ENCODE results near the gene STX8.
A peak's percentile ranks its signal among the peaks of the same experiment; 100 is the strongest.
"Not testable (repeated sequence)": the region's sequence is repeated elsewhere in the genome, so short reads cannot be mapped to it uniquely, and the experiment has no call there.

STX8 gene

DNA sequence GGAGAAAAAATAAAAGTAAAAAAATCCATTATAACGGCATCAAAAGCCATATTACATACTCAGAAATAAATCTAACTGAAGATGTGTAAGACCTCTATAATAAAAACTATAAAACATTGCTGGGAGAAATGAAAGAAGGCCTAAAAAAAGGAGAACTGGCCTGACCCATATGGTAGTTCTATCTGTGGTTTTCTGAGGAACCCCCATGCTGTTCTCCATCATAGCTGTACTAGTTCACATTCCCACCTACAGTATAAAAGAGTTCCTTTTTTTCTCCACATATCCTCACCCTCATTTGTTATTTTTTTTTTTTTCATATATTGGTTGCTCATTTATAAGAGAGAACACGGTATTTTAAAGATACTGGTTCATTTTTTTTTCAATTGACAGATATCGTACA lies 191.8 kb downstream of the STX8 start:
- no peak for DNase-seq

DNA sequence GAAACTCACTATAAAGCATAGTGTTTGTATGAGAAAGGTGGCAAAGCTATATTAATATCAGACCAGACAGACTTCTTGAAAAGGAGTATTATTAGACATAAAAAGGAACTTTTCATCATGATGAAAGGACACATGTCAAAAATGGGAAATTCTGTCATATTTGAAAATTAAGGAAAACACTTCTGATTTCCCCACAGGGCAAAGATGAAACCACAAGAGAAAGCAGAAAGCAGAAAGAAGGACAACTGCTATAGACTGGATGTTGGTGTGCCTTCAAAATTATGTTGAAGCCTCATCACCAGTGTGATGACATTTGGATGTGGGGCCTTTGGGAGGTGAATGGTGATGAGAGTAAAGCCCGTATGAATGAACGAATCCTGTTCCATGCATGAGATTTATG lies 193.0 kb downstream of the STX8 start:
- DNase-seq: no peak

DNA sequence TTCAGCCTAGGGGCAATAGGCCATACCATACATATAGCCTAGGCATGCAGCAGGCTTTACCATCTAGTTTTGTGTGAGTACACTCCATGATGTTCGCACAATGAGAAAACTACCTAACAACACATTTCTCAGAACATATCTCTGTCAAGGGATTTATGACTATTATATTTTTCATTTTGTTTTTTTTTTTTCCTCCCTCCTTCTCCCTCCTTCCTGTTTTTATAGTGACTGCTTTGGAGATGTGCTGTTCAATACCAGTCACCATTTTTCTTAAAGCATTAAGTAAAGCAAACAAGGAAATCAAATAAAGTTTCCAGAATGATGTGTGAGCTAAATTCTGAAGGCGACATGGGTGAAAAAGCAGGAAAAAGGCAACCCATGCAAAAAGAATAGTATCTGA lies 194.6 kb downstream of the STX8 start:
- no peak for DNase-seq

DNA sequence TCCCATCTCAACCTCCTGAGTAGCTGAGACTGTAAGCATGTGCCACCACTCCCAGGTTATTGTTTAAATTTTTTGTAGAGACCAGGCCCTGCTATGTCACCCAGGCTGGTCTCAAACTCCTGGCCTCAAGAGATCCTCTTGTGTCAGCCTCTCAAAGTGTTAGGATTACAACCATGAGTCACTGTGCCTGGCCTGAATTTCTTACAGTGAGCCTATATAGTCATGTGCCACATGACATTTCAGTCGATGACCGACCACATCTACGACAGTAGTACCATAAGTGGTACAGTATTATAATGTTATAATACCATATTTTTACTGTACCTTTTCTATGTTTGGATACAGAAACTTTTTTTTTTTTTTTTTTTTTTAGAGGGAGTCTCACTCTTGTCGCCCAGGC lies 195.3 kb downstream of the STX8 start:
- no peak for DNase-seq

DNA sequence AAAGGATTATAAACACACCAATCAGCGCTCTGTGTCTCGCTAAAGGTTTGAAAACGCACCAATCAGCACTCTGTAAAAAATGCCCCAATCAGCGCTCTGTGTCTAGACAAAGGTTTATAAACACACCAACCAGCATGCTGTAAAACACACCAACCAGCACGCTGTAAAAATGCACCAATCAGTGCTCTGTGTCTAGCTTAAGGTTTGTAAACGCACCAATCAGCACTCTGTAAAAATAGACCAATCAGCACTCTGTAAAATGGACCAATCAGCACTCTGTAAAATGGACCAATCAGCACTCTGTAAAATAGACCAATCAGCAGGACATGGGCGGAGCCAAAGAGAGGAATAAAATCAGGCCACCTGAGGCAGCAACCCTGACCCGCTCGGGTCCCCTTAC lies 199.4 kb downstream of the STX8 start:
- DNase-seq: not testable (repeated sequence)

DNA sequence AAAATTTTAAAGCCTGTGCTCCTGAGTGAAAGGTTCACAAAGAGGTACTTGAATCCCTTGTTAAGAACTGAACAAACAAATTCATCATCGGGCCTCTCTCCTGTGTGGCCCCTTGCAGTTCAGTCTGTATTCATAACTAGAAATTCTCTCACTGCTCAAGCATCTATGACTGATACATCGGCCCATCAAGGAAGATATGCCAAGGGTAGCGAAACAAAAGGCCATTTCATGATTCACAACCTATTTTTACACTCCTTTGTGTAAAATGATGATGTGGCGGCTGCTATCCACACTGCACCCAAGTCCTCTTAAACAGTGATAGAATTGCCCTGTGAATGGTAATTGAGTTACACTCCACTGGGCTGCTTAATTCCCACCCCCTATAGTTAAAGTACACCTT lies 204.6 kb downstream of the STX8 start:
- peak; percentile 14 for DNase-seq

DNA sequence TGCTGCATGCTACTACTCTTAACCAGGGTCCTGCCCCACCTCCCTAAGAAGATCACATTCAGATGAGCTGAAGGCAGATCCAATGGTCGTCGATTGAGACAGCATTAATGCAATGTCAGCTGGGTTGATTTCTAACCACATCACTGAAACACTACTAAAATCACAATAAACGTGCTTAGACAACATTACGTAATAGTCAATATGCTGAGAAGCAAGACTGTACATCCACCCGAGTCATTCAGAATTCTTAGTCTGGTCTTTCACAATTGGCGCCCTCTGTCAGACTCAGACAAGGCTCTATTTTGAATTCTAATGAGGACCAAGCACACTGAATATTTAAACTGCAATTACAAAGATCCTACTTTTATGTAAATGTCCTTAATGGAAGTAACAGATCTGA lies 205.2 kb downstream of the STX8 start:
- no peak for DNase-seq

DNA sequence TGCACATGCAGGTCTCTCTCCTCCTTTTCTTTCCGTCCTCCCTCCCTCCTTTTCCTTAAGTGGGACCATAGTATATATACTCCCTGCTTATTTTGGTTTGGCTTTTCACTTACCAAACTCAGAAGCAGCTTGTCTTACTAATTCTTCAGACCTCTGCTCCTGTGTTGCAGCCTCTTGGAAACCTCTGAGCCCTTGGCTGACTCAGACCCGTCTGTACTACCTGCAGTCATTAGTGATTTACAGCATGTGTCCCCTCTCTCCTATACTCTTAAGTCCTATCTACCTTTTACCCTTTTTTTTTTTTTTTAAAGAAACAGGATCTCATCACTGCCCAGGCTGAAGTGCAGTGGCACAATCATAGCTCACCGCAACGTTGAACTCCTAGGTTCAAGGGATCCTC lies 207.0 kb downstream of the STX8 start:
- DNase-seq: no peak

DNA sequence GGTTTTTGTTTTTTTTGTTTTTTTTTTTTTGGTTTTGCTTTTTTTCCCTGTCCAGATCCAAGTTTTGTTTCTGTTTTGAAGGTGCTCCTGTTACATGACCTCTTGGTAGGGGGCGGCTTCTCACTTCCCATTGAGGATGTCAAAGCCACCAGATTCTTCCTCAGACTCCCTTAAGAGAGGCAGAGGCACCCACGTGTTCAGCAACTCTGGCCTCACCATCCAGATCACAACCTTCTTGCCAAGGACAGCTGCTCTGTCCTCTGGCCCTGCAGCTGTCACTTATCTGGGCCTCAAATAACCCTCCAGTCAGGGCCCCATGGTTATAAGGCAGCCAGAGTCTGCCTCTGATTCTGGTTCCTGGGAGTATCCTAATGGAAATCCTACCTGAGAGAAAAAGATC lies 208.5 kb downstream of the STX8 start:
- no peak for DNase-seq

DNA sequence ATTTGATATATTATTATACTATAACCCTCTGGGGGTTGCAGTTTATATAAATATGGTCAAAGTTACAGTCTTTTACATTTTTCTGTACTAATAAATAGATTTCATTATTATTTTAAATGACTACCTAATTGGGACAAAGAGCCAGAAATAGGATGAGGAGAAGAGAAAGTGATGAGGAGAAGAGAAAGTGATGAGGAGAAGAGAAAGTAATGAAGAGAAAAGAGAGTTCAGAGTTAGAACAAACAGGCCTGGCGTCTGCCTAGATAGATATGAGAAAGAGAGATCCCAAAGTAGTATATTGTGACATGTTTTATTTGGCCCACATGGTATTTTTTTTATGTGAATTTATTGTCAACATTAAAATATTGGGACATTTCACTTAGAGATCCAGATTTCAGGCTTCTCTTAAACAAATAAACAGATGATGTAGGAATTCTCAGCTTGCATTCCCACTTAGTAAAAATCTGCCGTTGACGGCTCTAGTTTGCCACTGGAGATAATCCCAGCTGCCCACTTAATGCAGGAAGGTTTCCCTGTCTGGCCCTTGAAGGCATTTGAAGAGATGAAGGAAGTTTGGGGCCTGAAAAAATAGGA lies 210.7 kb downstream of the STX8 start:
- DNase-seq: no peak

DNA sequence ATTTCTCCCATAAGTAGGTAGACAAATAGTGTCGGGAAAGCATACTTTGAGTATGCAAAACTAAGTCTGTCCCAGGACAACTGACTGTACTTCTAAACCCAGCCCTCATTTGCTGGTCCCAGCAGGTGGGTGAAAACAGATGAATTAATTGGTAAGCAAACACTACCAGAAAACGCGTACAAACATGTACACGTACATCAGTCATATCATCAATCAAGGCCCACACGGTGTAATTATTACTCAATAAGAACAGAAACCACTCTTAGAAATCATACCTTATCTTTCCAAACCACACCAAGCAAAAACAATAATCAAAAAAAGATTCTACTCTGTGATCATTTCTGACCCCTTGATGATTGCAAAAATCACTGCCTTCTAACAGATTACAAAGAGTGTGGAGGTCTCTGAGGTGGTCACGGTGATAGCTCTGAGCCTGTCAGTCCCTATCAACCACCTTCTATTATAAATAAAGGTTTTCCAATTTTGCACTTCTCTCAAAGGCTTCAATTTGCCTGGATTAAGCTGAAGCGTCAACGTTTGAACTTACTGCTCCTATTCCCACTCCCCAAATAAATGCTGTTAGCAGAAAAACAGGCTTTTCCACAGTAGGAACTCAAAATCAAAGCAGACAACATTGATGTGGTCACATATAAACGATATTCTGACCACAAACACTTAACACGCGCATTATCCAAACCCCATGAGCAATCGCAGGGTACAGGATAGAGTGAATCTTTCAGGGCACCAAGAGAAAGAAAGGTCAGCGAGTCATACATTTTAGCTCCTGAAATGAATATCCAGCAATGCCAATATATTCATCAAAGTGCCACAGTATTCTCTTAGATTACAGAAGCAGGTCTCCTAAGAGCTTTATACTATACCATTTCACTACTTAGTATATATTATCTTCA lies 211.9 kb downstream of the STX8 start:
- no peak for DNase-seq

DNA sequence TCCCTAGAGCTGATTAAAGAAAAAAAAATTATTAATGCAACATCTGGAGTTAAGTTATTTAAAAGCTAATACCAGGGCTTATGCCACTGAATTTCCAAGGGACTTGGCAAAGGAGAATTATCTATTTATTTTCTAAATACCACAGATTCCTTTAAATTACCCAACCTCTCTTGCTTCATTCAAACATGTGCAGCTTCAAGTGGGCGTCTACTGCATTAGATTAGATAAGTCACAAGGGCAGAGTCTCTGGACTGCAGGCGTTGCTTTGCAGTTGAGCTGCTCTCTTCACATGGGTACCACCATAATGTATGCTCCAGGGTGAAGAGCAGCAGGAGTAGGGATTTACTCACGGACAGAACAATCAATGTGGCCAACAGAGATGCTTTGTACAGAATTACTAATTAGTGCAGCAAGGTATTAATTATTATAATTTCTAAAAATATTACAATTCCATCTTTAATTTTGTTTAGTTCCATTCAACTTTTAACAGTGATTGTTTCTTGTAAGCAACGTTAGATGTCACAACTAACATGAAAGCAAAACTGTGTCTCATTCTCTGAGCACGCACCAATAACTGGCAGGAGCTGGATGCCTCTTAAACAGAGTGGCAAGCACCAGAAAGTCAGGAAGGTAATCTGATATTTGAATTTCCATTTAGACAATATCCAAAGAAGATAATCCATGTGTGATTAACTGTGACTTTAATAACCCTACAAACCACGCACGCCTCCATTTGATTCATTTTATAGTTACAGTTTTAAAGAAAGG lies 214.2 kb downstream of the STX8 start:
- DNase-seq: no peak

DNA sequence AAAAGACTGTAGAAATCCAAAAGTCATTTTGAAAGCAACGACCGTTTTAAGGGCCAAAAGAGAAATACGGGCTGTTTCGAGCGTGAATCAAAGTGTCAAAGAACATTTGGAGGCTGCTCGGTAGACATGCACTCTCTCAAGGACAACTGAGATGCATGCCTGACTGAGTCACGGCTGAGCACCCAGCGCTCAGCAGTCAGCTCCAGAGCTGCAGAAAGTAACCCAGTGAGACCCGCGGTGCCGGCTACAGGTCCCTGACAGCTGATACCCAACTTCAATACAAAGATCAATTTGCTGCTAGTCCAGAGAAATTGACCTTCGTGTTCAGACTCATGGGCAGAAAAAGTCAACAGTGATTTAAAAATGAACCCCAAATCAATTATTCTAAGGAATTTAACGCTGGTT lies 214.9 kb downstream of the STX8 start:
- no peak for DNase-seq

DNA sequence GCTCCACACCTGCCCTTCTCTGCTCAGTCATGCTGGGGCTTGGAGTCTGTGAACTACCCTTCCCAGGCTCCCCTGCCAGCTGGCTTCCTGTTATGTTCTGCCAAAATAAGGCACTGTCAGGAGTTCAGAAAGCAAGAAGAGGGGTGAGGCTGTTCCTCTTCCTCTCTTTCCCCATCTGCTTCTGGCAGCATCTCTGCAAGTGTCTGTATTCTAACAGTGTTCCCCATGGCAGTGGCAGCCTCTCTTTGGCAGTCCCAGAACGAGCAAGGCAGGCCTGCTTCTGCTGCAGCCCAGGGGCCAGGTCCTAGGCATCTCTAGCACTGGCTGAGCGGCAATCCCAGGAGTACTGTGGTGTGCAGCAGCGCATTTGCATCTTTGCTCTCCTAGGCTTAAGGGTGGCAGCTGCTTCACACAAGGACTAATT lies 219.1 kb downstream of the STX8 start:
- DNase-seq: peak; percentile 0

DNA sequence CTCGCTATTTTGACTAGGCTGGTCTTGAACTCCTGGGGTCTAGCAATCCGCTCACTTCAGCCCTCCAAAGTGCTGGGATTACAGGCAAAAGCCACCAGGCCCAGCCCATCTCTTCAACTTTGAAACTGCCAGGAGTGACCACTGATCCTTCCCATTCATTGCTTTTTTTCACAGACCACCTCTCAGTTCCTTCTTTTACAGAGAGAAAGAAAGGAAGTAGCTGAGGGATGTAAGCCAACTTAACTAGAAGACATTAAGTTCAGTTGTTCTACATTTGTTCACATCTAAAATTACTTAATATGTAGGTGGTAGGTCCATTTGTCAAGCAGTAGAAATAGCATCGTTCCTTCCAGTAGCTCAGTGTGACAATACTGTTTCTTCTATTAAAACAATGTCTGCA lies 219.8 kb downstream of the STX8 start:
- no peak for DNase-seq

DNA sequence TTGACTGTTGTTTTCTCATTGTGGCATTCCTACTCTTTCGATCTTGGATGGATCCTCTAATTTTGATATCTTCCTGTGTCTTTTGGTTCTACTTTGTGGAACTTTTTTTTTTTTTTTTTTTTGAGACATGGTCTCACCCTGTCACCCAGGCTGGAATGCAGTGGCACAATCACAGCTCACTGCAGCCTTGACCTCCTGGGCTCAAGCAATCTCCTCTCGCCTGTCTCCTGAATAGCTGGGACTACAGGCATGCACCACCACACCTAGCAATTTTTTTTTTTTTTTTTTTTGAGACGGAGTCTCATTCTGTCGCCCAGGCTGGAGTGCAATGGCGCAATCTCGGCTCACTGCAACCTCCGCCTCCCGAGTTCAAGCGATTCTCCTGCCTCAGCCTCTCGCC lies 220.4 kb downstream of the STX8 start:
- DNase-seq: not testable (repeated sequence)

DNA sequence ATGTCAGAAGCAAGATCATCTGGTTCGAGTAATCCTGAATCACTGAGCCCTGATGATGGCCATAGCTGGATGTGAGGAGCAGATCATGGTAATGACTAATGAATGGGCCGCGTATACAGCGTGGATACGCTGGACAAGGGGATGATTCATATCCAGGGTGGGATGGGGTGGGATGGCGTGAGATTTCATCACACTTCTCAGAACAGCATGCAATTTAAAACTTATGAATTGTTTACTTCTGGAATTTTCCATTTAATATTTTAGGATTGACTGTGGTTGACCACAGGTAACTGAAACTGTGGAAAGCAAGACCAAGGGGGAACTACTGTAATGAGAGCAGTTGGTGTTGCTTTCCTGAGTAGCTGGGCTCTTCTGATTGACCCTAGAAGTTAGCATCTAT lies 225.5 kb downstream of the STX8 start:
- DNase-seq: no peak

DNA sequence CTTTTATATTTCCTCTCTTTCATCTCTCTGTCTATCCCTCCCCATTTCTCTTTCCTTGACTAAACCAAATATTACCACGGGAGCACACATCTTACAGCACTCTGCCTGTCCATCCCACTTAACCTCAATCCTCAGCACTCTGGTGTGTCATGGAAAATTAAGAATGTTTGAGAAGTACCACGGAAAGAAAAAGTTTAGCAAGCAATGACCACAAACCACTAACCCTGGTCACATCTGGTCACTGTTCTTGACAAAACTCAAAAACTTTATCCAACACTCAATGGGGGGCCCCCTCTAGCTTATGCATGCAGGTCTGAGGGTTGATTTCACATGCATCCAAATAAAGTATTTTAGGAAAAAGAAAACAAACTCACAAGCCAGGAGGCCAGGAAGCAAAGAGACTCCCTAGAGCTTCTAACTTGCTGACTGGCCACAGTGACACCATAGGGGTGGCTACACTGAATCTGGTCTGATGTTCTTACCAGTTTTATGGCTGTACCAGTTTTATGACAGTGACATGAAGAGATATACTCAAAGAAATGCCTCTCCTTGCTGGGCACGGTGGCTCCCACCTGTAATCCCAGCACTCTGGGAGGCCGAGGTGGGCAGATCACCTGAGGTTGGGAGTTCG lies 229.2 kb downstream of the STX8 start:
- DNase-seq: no peak

DNA sequence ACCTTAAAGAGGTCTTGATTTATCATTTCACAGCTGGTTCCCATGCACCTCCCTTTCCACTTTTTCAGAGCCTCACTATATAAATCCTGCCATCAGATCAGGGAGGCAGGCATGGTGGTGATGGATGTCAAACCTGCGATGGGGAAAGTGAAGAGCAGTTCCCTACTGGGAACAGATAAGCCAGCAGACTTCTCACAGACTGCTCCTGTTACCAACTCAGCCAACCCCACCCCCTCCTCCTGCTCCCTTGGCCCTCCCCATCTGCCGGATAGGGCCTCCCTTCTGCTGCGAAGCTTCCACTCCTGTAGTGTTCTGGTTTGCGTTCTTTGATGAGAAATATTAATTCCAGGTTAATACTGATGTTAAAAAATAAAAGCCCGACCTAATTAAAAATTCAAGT lies 232.1 kb downstream of the STX8 start:
- no peak for DNase-seq

DNA sequence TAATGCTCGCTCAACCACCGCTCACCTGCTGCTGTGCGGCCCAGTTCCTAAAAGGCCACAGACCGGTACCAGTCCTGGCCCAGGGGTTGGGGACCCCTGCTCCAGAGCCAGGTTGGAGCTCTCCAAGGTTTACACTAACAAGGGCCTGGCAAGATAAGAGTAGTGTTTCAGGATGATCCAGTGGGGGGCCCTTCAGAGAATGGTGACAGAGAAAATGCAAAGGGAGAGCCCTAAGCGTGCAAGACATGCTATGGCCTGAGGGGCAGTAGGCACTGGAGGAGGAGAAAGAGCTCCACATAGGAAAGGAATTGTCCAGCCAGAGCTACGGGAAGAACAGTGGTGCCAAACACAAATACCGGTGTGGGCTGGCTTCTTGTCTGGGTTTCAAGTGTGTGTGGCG lies 233.4 kb downstream of the STX8 start:
- DNase-seq: no peak

DNA sequence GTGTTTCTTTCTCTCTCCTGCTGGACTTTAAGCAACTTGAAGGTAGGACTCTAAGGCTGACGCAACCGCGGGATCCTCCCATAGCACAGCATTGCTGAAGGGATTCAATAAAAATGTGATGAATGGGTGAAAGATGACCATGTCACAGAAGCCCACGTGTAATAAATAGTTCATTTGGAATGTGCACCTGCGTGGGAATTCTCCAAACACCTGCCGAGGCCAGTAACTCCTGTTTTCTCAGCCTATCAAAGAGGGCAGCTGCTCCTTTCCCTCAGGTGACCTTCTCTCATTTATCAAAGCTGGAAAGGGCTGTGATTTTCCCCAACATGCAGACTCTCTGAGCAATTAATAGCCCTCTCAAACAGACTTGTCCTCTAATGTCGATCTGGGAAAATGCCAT lies 235.7 kb downstream of the STX8 start:
- DNase-seq: no peak

DNA sequence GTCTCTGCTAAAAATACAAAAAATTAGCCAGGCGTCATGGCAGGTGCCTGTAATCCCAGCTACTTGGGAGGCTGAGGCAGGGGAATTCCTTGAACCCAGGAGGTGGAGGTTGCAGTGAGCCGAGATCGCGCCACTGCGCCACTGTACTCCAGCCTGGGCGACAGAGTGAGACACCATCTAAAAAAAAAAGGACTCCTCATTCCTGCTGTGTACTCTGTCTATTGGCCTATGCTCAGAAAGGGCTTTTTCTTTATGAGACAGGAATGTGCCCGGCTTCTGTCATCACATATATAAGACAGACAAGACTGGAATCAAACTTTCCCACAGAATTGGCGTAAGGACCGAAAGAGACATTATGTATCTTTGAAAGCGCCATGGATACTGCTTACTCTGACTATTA lies 236.1 kb downstream of the STX8 start:
- not testable (repeated sequence) for DNase-seq

DNA sequence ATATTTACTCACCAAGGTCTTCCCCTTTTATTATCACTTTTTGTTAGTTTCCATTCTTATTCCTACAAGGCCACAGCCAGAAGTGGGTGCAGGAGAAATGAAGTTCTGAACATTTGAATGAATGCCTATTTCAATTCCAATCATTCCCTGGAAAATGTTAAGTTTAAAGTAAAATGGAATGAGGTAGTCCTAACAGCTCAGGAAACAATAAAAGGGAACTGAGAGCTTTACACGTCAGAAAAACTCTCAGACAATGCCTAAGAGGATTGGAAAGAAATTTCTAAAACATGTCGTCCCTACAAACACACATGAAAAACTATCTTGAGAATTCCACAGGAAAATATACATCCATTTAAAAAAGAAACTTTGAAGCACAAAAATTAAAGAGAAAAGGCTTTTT lies 238.8 kb downstream of the STX8 start:
- DNase-seq: no peak

All from NCI-H774 (cell line).